ENCODE measurements around the gene GLIS1.

DNA sequence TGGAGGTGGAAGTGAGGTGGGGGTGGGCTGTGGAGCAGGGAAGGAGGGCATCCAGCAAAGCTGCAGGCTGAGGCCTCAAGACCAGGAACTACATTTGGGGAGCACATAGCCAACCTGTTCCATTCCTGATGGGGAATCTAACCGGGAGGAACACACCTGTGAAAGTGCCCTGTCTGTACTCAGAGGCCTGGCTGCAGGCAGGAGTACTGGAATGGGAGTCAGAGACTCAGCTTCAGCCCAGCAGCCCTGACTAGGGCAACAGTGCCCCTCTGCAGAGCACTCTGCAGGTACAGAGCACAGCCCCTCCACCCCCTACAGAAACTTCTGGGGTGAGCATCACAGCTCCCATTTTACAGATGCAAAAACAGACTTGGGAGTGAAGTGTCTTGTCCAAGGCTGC lies 153.4 kb downstream of the GLIS1 start:
- TF ChIP-seq, protein P1, sequence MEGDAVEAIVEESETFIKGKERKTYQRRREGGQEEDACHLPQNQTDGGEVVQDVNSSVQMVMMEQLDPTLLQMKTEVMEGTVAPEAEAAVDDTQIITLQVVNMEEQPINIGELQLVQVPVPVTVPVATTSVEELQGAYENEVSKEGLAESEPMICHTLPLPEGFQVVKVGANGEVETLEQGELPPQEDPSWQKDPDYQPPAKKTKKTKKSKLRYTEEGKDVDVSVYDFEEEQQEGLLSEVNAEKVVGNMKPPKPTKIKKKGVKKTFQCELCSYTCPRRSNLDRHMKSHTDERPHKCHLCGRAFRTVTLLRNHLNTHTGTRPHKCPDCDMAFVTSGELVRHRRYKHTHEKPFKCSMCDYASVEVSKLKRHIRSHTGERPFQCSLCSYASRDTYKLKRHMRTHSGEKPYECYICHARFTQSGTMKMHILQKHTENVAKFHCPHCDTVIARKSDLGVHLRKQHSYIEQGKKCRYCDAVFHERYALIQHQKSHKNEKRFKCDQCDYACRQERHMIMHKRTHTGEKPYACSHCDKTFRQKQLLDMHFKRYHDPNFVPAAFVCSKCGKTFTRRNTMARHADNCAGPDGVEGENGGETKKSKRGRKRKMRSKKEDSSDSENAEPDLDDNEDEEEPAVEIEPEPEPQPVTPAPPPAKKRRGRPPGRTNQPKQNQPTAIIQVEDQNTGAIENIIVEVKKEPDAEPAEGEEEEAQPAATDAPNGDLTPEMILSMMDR (IDR thresholded peaks at IDR 0.05): no peak
- no peak for TF ChIP-seq POLR2A (IDR thresholded peaks at IDR 0.05)

Measured in heart left ventricle (tissue), 13 donors.